UCSD-AML1 (cell line): ENCODE measurements around the gene CHRM2.

ENCODE experiments used
- DNase-seq: peaks from one replicate; lab custom pipeline; 2025; ENCODE audit not compliant: unreplicated experiment; lab: John Stamatoyannopoulos, UW

The CHRM2 gene

DNA sequence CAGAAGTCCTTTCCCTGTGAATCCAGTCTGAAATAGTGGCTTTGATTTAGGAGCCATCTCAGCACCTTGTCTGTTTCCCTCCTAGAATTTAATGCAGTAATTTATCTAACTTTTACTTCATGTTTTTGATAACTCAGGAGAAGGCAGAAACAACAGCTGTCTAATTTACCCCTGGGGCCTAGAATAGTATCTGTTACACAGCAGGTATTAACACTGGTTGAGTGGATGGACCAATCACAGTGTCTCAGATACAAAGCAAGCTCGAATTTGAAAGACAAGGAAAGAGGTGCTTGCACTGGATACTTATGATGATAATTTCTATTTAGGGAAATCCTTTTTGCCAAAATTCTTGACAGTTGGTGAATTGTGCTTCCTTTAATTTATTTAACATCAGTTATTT lies 23.4 kb downstream of the CHRM2 start:
- no peak for DNase-seq

DNA sequence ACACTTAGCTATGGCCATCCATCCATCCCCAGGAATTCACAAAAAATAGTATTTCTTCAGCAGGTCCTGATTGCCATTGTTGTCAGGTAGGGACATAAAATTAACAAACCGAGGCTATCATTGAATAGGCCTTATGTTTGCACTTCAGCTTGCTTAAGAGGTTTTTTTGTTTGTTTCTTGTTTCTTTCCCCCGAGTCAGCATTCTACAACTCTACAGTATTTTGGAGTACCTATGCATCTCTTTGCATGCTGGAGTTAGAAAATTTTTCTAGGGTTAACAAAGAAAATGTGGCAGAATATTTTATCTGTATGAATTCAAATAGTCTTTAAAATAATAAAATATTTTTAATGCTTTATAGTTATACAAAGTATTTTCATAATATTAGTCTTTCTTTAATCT lies 26.3 kb downstream of the CHRM2 start:
- no peak for DNase-seq

DNA sequence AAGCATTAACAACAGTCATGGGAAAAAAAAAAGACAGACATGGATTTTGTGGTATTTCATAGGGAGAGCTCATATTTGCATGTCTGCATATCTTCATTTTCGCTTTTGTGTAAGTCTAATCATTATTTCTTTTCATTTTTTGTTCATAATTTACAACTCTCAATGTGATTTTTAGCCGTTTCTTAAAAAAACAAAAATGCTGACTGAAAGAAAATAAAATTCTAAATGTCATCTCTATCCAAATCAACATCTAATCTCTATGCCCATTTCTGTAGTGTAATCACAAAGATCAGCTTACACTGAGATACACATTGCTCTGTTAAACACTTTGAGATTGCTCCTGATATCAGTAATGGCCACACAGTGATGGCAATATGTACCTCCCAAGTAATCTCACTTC lies 29.2 kb downstream of the CHRM2 start:
- DNase-seq = no peak

DNA sequence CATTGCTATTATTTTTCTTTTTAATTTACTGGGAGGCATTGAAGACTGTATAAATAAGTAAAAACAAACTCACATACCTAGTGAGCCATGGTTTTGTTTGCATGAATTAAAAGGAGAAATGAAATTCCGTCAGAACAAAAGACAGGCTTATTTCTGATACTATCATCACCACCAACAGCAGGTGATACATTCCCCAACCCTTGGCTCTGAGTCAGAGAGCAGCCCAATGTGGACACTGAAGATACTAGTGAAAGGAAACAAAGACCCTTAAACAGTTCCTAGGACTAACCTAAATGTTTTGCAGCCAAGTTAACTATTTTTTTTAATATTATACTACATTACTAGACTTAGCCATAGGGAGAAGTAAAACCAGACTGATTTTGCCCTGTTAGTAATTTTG lies 31.6 kb downstream of the CHRM2 start:
- DNase-seq = no peak

DNA sequence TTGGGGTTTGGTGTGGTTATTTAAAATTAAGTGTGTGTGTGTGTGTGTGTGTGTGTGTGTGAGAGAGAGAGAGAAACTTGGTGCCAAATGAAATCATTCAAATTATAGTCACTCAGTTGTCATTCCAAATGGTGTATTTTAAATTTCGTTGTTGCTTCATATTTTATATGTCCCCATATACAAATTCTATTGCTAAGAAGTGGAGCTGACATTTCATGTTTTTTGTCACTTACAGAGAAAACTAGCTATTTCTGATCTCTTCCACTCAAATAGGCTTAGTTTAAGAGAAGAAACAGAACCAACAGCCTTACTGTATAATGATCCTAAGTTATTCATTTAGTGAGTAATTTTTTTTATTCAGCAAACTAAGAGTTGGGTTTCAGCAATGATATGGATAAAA lies 42.3 kb downstream of the CHRM2 start:
- no peak for DNase-seq

DNA sequence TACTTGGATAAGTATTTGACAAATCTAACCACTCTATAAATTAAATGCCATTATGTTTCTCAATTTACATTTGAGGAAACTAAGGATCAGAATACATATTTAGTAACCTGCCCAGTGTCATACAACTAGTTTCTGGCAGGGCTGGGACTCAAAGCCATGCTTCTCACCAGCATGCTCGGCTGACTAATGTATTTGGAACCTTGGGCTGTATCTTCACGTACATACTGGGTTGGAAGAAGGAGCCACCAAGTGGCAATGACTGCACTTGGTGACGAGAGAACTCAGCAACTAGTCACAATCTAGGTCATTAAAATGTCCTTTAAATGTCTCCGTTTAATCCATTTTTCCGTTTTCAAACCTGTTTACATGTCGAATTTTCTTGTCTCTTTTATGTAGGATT lies 42.9 kb downstream of the CHRM2 start:
- peak; percentile 6 for DNase-seq

DNA sequence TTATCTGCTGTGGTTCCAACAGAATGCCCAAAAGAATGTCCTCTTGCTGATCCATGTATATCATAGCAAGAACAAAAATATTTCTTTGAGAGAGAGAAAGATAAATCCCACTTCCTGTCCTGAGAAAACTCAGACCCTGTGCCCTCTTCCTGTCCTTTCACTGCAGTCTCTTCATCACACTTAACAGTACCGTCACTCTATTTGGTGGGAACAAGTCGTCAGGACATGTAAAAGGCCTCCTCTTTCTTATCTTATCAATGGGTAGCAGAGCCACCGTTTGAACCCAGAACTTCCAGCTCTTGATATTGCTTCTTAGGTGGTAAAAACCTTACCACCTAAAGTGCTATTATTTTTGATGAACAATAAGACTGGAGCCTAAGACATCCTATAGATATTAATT lies 43.9 kb downstream of the CHRM2 start:
- DNase-seq = no peak

DNA sequence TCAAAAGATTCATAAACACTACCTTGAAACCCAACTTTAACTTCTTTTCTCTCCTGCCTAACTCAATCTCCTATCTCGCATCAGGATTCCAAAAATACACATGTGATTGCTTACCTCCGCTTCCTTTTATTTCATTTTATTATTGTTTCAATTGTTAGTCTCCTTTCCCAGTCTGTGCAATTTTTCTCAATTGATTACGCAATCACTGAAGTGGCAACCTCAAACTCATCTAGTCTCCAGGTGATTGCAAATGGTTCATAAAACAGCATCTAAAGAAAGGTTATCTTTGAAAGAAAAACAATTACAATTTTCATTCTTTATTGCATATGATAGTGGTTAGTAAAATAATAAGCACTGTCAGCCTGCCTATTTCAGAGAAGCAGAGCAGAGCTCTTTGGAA lies 45.6 kb downstream of the CHRM2 start:
- no peak for DNase-seq

DNA sequence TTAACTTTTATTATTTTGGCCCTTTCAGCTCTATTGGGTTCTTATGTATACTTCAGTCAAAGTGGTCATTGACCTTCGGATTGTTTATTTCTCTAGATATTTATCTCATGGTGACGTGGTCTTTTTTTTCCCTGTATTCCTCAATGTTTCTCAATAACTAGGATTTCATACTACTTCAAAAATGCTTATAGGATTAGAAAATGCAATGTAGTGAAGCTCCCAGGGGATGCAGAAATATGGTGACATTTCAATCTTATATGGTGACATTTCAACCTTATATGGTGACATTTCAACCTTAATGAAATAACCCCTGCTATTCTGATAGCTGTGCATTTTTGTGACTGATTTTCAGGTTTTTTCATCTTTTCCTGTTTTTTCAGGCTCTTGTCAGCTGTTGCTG lies 51.4 kb downstream of the CHRM2 start:
- no peak for DNase-seq

DNA sequence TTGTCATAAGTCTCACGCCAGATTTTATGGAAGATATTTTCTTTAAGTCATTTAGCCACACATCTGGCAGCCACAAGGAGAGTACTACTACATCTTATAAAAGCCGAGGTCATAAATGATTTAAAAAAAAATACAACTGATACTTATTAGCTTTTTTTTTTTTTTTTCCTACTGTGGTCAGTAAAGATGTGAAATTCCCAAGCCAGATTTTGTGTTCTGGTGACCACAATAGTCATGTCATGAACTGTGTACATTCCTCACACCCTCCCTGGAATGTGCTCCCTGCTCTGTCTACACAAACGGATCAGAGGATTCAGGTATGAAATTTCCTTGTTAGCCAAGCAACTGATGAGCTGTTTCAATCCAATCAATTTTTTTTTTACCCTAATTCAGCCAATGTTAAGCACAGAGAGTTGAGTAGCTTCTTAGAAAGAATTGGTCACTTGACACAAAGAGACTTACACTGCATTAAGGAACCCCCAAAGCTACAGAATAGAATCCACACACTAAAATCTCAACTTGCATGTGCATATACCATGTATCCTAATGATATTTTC lies 54.7 kb downstream of the CHRM2 start:
- no peak for DNase-seq

DNA sequence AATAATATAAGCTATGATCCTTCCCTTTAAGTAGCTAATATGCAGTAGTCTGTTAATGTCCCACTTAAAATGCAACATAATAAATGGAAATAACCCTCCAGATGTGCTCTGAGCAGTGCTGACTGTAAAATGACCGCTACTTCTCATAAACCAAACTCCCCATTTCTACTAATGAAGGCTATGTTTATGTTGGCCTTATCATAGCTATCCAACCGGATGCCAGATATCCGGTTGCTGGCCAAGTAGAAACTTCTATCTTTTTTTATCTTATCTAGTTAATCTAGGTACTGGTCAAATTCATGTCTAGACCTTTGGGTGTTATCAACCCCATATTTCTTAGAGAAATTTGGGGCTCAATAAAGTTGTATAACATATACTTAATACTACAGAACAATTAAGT lies 56.6 kb downstream of the CHRM2 start:
- DNase-seq = peak; percentile 5

DNA sequence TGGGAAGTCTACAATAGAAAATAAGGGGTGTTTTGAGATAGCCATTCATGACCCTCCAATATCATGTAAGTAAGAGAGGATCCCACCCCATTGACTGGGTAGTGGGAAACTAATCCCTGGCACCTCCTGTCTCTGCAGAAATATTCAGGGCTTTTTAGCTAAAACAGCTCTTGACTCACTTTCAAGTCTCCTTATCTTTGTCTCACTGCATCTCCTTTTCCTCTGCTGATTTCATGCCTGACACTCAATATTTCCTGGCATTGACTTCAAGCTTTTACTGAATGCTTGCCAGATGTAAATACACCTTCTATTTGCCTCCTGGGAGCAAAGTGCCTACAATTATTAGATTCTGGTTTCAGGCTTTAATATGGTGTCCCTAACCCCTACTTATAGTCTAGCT lies 57.1 kb downstream of the CHRM2 start:
- no peak for DNase-seq

DNA sequence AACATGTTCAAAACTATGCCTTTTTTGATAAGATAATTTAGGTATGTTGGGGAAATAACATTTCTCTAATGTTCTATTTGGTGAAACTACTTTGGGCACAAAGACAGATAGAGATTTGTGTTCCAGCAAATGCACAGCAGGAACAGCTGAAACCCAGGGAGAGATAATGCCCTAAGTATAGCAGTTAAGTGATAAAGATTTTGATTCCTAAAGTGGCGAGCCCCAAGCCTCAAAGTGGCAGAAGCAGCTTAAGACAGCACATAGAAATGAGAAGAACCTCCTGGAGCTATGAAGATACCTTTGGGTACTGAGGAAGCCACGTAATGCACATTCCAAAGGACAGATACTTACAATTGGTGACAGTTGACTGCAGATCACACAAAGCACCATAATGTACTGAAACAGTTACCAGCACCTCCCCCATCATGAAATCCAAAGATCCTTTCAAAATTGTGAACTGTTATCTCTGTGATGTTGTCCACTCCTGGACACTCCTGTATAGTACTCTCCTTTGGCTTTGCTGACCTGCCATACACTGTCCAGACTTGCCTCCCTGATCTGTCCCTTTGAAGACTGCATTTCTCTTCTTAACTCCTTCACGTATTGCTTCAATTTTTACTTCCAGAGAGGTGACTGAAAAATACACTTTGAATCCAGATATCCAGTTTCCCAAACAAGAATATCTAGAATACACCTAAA lies 62.9 kb downstream of the CHRM2 start:
- no peak for DNase-seq

DNA sequence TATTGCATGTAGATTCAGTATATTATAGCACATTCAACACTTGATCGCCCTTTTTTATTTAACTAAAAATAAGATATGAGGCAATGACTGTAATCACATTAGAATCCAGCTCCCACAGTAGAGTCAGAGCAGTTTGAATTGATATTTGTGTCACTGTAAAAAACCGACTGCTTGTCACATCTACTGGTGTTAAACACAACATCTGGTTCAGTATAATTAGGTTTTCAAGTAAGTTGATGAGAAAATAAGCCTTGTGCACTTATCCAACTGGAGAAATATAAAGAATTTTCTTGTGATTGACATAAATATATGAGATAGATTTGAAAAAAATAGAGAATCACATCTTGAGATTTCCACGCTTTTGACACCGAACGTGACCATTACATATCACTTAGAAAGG lies 69.0 kb downstream of the CHRM2 start:
- DNase-seq = no peak

DNA sequence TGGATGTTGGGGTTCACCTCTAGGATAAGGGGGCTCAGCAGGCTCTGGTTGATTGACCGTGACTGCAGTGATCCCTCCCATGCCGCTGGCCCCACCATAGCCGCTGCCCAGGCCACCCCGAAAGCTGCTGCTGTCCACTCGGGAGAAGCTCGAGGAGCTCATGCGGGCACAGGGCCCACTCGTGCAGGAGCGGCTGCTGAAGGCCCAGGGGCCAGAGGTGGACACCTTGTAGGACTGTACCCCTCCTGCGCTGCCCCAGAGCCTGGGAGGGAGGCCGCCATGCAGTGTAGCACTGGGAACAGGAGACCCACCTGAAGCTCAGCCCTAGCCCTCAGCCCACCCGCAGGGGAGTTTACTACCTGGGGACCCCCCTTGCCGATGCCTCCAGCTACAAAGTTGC lies 70.0 kb downstream of the CHRM2 start:
- no peak for DNase-seq

DNA sequence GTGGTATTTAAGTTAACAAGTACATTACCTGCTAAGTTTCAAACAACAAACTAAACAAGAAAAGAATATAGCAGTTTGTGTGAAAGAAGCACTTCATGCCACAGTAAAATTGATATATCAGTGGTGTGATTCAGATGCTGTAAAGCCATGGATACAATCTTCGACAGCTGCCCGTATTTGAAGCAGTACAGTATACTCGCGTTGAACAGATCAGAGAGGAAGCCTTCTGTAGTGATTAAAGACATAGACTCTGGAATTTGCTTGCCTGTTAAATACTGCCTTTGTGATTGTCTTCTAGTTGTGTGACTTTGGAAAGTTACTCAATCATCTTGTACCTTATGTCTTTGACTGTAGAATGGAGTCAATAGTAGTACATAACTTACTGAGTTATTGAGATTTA lies 71.7 kb downstream of the CHRM2 start:
- DNase-seq = no peak

DNA sequence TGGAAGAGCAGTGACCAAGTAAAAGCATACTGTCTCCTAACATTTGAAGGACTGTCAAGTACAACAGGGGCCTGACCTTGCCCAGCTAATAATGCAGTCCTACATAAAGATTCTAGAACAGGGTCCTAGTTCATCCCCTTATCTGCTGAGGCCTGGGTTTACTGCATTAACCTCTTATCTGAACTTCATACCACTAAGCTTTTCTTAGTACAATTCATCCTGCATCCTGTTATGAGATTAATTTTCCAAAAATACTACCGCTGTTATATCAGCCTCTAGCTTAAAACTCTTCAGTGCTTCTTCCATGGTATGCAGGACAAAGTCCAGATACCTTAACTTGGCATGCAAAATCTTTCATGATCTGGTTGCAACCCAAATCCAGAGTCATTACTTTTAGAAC lies 72.5 kb downstream of the CHRM2 start:
- no peak for DNase-seq

DNA sequence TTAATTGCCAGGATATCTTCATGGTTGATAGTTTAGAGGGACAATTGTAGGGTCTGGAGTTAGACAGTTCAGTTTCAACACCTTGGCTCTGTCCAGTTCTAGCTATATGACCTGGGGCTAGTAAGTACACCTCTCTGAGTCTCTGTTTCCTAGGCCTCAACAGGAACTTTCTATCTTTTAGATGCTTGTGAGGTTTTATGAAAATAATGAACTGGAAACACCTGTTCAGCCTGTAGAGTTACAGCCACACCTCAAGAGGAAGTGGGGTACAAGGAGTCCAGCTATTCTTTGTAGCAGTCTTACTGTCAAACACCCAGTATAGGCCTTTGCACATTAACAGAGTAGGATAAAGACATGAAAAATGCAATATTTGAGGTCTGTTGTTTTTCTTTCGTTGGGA lies 73.4 kb downstream of the CHRM2 start:
- DNase-seq = no peak

DNA sequence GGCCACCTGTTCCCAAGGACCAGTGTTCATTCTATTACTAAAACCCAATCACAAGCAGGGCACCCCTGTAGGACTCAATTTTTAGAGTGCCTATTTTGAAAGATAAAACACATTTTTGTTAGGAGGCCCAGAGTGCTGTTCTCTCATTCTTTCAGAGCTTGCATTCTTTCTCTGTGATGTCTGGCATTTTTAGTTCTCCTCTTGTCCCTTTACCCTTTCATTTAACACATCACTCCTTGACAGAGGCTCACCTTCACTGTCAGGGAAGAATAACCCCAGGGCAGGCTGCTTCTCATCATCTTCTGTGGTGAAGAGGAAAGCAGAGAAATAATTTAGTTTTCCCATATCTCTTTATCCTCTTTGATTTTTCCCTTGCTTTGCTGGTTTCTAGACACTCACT lies 73.9 kb downstream of the CHRM2 start:
- DNase-seq = no peak

DNA sequence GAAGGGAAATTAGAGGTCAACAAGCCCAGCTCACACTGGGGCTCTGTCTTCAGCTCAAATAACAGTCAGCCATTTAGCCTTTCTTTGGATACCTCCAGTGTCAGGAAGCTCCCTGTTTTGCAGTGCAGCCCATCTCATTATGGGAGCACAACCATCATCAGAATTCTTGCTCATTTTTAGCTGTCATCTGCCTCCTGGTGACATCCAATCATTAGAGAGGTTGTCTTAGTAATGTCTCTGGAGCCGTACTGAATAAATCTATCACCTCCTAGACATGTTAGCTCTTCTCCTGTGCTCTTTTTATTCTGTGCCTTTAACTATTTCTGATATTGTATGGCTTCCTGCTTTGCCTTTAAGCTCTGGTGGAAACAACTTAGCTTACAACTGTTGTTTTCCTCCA lies 74.5 kb downstream of the CHRM2 start:
- DNase-seq = no peak

DNA sequence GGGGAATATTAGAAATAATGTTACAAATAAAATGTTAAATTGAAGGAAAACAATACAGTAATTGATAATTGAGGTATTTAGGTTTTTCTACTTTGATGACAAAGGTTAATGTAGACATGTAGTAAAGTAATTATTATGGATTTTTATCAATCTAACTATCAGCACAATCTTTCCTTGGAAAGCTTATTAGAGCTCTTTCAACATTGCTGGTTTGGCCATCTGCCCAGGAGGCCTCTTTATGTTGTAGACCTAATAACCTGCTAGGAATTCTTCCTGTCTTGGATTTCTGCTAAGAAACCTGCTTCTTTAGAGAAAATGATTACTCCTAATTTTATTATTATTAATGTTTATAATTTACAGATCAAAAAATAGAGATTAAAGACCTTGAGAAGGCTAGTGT lies 78.9 kb downstream of the CHRM2 start:
- no peak for DNase-seq

DNA sequence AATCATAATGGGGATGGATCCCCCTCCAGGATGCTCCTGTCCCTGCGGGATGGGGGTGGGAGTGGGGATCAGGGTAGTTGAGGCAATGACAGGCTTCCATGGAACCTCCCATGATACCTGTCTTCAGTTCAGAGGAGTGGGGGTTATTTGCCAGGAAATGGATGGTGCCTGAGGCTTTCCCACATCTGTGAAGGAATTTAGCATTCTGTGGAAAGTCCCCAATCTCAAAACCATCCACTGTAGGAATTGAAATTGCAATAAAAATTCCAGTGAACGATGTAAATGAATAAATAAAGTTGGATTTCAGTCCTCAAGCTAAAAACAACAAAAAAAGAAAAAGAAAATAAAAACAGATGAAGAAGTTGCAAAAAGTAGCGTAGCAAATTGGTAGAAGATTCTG lies 81.9 kb downstream of the CHRM2 start:
- no peak for DNase-seq

DNA sequence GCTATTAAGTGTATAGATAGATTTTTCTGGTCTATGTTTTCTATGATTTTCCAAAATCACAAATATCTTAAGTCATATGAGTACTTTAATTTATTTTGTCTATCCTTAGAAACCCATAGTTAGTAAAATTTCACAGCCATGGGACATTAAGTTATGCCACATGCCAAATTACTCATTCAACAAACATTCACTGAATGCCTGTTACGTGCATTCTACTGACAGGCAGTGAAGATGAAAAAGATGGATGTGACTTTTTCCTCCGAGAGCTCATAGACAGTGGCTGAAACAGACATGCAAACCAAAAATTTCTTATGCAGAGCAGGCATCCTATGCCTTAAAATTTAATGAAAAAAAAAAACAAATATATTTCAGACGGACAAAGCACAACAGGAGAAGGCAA lies 84.9 kb downstream of the CHRM2 start:
- DNase-seq = no peak
